HL-60 (cell line): ENCODE results near the gene PER3.

Source experiments
- DNase-seq, 2 experiments: peaks; one replicate each; pipeline ENCODE4 v3.0.0-alpha.2; 2010 to 2020; ENCODE audit warnings: low read depth in 1 of 2, low spot score in 1 of 2
- H3K27ac ChIP-seq: fragments of 250-450 bp; sonication (Bioruptor Pico); replicated peaks from 2 replicates; pipeline ENCODE4 v1.5.1; 2020; ENCODE audit warnings: mild to moderate bottlenecking, moderate library complexity
- H3K27me3 ChIP-seq: fragments of 250-450 bp; sonication (Bioruptor Pico); 2 replicates; pipeline ENCODE4 v1.5.1; 2021; ENCODE audit warnings: mild to moderate bottlenecking, moderate library complexity; ENCODE audit not compliant: insufficient read depth, poor library complexity, severe bottlenecking
- H3K4me3 ChIP-seq: replicated peaks from 2 replicates; pipeline ENCODE4 v1.5.1; 2011; ENCODE audit warnings: mild to moderate bottlenecking, control low read depth, low read length; ENCODE audit not compliant: insufficient read depth
- CTCF ChIP-seq: IDR thresholded peaks from one replicate; pipeline ENCODE4 v1.5.1; 2011; ENCODE audit warnings: low read length, control low read depth, inconsistent platforms; ENCODE audit not compliant: insufficient read depth
- GABPA ChIP-seq: IDR thresholded peaks from 2 replicates; pipeline ENCODE4 v1.6.1; 2012; ENCODE audit warnings: low read depth
- POLR2AphosphoS5 ChIP-seq: IDR thresholded peaks from 2 replicates; pipeline ENCODE4 v1.6.1; 2012; ENCODE audit warnings: low read depth
- REST ChIP-seq: IDR thresholded peaks from 2 replicates; pipeline ENCODE4 v1.6.1; 2012; ENCODE audit warnings: low read depth; ENCODE audit not compliant: insufficient replicate concordance
- SPI1 ChIP-seq: IDR thresholded peaks from 2 replicates; pipeline ENCODE4 v1.6.1; 2012; ENCODE audit warnings: low read depth, mild to moderate bottlenecking, borderline replicate concordance

PER3 gene

GRCh38 chr1:7753641-7754040 is 30.4 kb upstream of the PER3 start:
- H3K27ac ChIP-seq, result no peak overlapping the region
- peak in 1 of 2 experiments; percentile 19 for DNase-seq
- TF ChIP-seq POLR2AphosphoS5 (no peak), SPI1 (peak; percentile 50; the same call in 1 of the 2 replicates)
- no peaks in the 10 kb centered on the region for H3K27me3 ChIP-seq
- H3K4me3 ChIP-seq, result no peak overlapping the region

GRCh38 chr1:7754234-7754633 is 29.9 kb upstream of the PER3 start:
- no peak for DNase-seq
- Histone ChIP-seq H3K27ac (no peak overlapping the region), H3K4me3 (no peak overlapping the region), H3K27me3 (no peaks in the 10 kb centered on the region)
- TF ChIP-seq GABPA, result no peak
- TF ChIP-seq CTCF, result no peak
- no peak for TF ChIP-seq POLR2AphosphoS5
- no peak for TF ChIP-seq REST
- no peak for TF ChIP-seq SPI1

DNA sequence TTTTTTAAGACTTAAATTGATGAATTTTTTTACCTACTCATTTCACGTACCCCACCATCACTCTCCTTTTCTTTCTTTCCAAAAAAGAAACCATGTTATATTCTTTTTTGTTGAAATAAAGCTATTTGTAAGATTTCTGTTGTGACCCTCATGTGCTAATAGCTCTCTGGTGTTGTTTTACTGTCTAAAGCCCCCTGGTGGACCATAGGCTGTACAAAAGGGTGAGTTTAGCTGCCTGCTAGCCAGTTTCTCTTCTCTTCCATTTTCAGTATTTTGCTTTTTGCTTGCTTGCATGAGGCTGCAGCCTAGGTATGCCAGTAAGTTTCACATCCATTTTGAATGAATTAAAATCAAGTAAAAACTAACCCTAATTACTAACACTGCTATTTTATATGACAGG is 28.6 kb upstream of the PER3 start:
- H3K27ac ChIP-seq, result no peak overlapping the region
- TF ChIP-seq SPI1 (no peak), CTCF (peak; percentile 19)
- H3K27me3 ChIP-seq, result no peaks in the 10 kb centered on the region
- no peak overlapping the region for H3K4me3 ChIP-seq
- DNase-seq, result no peak

GRCh38 chr1:7760245-7760644 is 23.8 kb upstream of the PER3 start:
- no peaks in the 10 kb centered on the region for H3K27me3 ChIP-seq
- no peak for DNase-seq
- H3K27ac ChIP-seq, result no peak overlapping the region
- H3K4me3 ChIP-seq, result no peak overlapping the region
- TF ChIP-seq SPI1 (no peak), POLR2AphosphoS5 (no peak), GABPA (no peak), CTCF (no peak), REST (no peak)
